GM18526 (cell line): ENCODE data around the gene ATRNL1.

Experiments
- POLR2A ChIP-seq: IDR thresholded peaks from 3 replicates; pipeline ENCODE4 v1.6.1; 2011; ENCODE audit not compliant: insufficient read length; ENCODE audit errors: extremely low read depth

Gene ATRNL1

GRCh38 chr10:115948465-115948864 is 855.3 kb downstream of the ATRNL1 start:
- TF ChIP-seq POLR2A, result no peak

GRCh38 chr10:115949282-115949844 is 856.2 kb downstream of the ATRNL1 start:
- no peak for TF ChIP-seq POLR2A

- no peak for TF ChIP-seq POLR2A
These were observed 857.2 kb downstream of the ATRNL1 start for GRCh38 chr10:115950320-115950719.

GRCh38 chr10:115951242-115951641 is 858.1 kb downstream of the ATRNL1 start:
- no peak for TF ChIP-seq POLR2A

- no peak for TF ChIP-seq POLR2A
These were observed 860.1 kb downstream of the ATRNL1 start for GRCh38 chr10:115953281-115953680.

GRCh38 chr10:115953968-115954367 is 860.8 kb downstream of the ATRNL1 start:
- no peak for TF ChIP-seq POLR2A

GRCh38 chr10:115956225-115957011 is 863.3 kb downstream of the ATRNL1 start:
- TF ChIP-seq POLR2A, result no peak

GRCh38 chr10:115957012-115957399 is 863.8 kb downstream of the ATRNL1 start:
- TF ChIP-seq POLR2A, result no peak

GRCh38 chr10:115957786-115958442 is 864.7 kb downstream of the ATRNL1 start:
- TF ChIP-seq POLR2A, result no peak

- no peak for TF ChIP-seq POLR2A
These were observed 870.7 kb downstream of the ATRNL1 start for GRCh38 chr10:115963848-115964247.

GRCh38 chr10:115964827-115965226 is 871.7 kb downstream of the ATRNL1 start:
- no peak for TF ChIP-seq POLR2A

- no peak for TF ChIP-seq POLR2A
These were observed 872.2 kb downstream of the ATRNL1 start for GRCh38 chr10:115965376-115965775.

- TF ChIP-seq POLR2A, result no peak
These were observed 875.1 kb downstream of the ATRNL1 start for GRCh38 chr10:115968236-115968635.

- TF ChIP-seq POLR2A, result no peak
These were observed 876.4 kb downstream of the ATRNL1 start for GRCh38 chr10:115969591-115969990.

- TF ChIP-seq POLR2A, result no peak
These were observed 878.8 kb downstream of the ATRNL1 start for GRCh38 chr10:115971921-115972320.

- TF ChIP-seq POLR2A, result no peak
These were observed 879.3 kb downstream of the ATRNL1 start for GRCh38 chr10:115972426-115972825.
